Ascending aorta (tissue), 2 donors: ENCODE results near the gene MTA3. TPM values are rescaled to one million over a fixed set of nuclear protein-coding genes. Genes with fewer than 3 reads are reported as not detected.

Experiments used
- DNase-seq, 2 donors: peaks; one replicate each; pipeline ENCODE4 v3.0.0-alpha.2; 2019; ENCODE audit warnings: low spot score in 2 of 2
- H3K27ac ChIP-seq, 2 donors: fragments of 200-600 bp; sonication (generic); one replicate each; pipeline ENCODE4 v1.5.1; 2016 to 2017; ENCODE audit warnings: mild to moderate bottlenecking in 1 of 2
- H3K27me3 ChIP-seq: fragments of 200-600 bp; sonication (generic); one replicate; pipeline ENCODE4 v1.5.1; 2017
- H3K36me3 ChIP-seq, 2 donors: fragments of 200-600 bp; sonication (generic); one replicate each; pipeline ENCODE4 v1.5.1; 2016
- H3K4me1 ChIP-seq, 2 donors: fragments of 200-600 bp; sonication (generic); one replicate each; pipeline ENCODE4 v1.5.1; 2016 to 2017; ENCODE audit warnings: mild to moderate bottlenecking in 1 of 2
- H3K4me3 ChIP-seq, 2 donors: fragments of 200-600 bp; sonication (generic); one replicate each; pipeline ENCODE4 v1.5.1; 2016 to 2017; ENCODE audit warnings: mild to moderate bottlenecking in 1 of 2
- H3K9me3 ChIP-seq, 2 donors: fragments of 200-600 bp; sonication (generic); one replicate each; pipeline ENCODE4 v1.5.1; 2016
- intact Hi-C: fragments of 100-400 bp; cut with DNase I; formaldehyde crosslinking; loops from one replicate; pipeline ENCODE4 v1.15.1; 2023
- total RNA-seq: library from RNA; depleted of rRNA; stranded (reverse); fragments of >200 nt; gene quantifications from one replicate; pipeline ENCODE4 v1.1.0, GENCODE V29; 2016
- TF ChIP-seq, protein P1 (sequence below), 3 experiments: fragments of 200-600 bp in 2 of 3; fragments of 450-650 bp in 1 of 3; sonication (generic) in 2 of 3; IDR thresholded peaks; one replicate each; pipeline ENCODE4 v1.5.1; 2016 to 2019; ENCODE audit warnings: antibody characterized with exemption in 3 of 3, mild to moderate bottlenecking in 1 of 3, moderate library complexity in 1 of 3

The MTA3 gene
- total RNA-seq, result 59.2 TPM

DNA sequence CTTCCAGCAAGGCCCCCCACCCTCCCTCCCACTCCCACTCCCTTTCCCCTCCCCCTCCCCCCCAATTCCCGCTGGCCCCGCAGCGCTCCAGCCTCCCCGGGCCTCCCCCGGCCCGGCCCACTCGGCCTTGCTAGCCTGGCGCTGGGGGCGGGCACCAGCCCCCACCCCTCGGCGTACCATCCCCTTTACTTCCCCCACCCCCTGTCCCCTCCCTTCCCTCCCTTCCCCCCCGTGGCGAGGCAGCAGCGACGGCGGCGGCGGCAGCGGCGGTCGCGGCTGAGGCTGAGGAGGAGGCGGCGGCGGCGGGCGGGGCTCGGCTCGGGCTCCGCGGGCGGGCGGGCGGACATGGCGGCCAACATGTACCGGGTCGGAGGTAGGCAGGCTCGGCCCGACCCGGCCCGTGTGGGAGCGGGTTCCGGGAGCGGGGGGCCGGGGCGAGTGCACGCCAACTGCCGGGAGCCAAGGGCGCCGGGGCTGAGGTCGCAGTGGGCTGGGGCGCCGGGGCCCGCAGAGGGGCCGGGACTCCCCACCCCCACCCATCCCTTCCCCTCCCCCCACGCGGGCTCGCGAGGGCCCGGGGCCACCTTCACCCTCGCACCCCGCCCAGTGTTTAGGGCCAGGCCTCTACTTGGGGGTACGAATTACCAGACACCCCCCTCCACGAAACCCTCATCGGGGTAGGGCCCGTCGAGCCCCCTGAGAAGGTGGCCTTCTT lies at the start of gene MTA3:
TSS of gene MTA3 (plus strand) at position 232 of the 715 bp plus-strand sequence. CDS start at position 346, 114 bp downstream.
- intact Hi-C loops, result loop anchor here (10.0 kb wide), 1 partner anchor 226 kb away; the partner anchor contains the start of gene HAAO
- peaks cover 0 to 5% of the 10 kb centered on the region in 2 donors for H3K4me1 ChIP-seq
- DNase-seq, result peak in 1 of 2 donors; percentile 76
- peak within 1 kb of the TSS; percentile 79 to 99 for H3K4me3 ChIP-seq
- TF ChIP-seq, protein P1, sequence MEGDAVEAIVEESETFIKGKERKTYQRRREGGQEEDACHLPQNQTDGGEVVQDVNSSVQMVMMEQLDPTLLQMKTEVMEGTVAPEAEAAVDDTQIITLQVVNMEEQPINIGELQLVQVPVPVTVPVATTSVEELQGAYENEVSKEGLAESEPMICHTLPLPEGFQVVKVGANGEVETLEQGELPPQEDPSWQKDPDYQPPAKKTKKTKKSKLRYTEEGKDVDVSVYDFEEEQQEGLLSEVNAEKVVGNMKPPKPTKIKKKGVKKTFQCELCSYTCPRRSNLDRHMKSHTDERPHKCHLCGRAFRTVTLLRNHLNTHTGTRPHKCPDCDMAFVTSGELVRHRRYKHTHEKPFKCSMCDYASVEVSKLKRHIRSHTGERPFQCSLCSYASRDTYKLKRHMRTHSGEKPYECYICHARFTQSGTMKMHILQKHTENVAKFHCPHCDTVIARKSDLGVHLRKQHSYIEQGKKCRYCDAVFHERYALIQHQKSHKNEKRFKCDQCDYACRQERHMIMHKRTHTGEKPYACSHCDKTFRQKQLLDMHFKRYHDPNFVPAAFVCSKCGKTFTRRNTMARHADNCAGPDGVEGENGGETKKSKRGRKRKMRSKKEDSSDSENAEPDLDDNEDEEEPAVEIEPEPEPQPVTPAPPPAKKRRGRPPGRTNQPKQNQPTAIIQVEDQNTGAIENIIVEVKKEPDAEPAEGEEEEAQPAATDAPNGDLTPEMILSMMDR (IDR thresholded peaks at IDR 0.05), result no peak
- H3K27ac ChIP-seq, result peak within 1 kb of the TSS; percentile 81 to 94
- H3K27me3 ChIP-seq, result no peaks in the 10 kb centered on the region
- H3K36me3 ChIP-seq, result peaks cover 0 to 2% of the 10 kb centered on the region in 2 donors
- H3K9me3 ChIP-seq, result no peaks in the 10 kb centered on the region

GRCh38 chr2:42519624-42520023 lies 48.8 kb upstream of the MTA3 start:
- Histone ChIP-seq H3K4me3 (no peak overlapping the region), H3K9me3 (no peaks in the 10 kb centered on the region), H3K4me1 (no peaks in the 10 kb centered on the region), H3K36me3 (no peaks in the 10 kb centered on the region), H3K27me3 (no peaks in the 10 kb centered on the region), H3K27ac (no peak overlapping the region)
- intact Hi-C loops, result no loop called here
- no peak for DNase-seq
- TF ChIP-seq, protein P1 (IDR thresholded peaks at IDR 0.05), result no peak

DNA sequence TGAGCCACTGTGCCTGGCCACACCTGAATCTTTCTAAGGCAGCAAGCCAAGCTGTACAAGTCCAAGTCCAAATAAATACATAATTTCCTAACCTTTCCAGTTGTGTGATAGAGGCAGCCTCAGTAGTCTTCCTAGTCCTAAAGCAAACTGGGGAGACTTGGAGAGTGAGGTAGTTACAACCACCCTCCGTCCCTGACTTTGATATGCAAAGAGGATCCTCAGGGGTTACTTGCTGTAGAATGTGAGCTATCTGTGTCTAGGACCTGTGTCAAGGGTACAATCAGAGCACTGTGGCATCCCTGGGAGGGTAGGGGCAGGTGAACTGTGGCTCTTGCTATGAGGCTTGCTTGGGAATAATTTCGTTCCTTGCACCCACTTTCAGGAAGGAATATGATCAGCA lies 46.4 kb upstream of the MTA3 start:
- no peak overlapping the region for H3K27ac ChIP-seq
- H3K4me3 ChIP-seq, result no peak overlapping the region
- H3K4me1 ChIP-seq, result no peaks in the 10 kb centered on the region
- no peaks in the 10 kb centered on the region for H3K27me3 ChIP-seq
- intact Hi-C loops, result no loop called here
- no peaks in the 10 kb centered on the region for H3K36me3 ChIP-seq
- no peak for DNase-seq
- H3K9me3 ChIP-seq, result no peaks in the 10 kb centered on the region
- TF ChIP-seq, protein P1 (IDR thresholded peaks at IDR 0.05), result no peak

- intact Hi-C loops, result no loop called here
- no peaks in the 10 kb centered on the region for H3K36me3 ChIP-seq
- H3K4me1 ChIP-seq, result no peaks in the 10 kb centered on the region
- H3K27me3 ChIP-seq, result no peaks in the 10 kb centered on the region
- H3K4me3 ChIP-seq, result no peak overlapping the region
- H3K9me3 ChIP-seq, result no peaks in the 10 kb centered on the region
- H3K27ac ChIP-seq, result no peak overlapping the region
- DNase-seq, result no peak
- TF ChIP-seq, protein P1 (IDR thresholded peaks at IDR 0.05), result no peak
Observed at GRCh38 chr2:42523341-42523740, 45.1 kb upstream of the MTA3 start.

DNA sequence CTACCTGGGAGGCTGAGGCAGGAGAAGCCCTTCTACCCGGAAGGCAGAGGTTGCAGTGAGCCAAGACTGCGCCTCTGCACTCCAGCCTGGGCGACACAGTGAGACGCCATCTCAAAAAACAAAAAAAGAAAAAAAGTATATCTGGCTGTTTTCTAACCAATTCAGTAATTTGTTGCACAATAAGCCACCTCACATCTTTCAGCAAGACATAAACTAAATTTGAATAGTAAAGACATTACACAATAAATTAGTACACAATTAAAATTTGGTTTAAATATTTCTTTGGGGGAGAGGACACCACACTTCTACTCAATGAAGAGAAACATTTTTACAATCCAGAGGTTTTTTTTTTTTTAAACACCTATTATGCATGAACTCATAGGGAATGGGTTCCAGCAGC lies 36.0 kb upstream of the MTA3 start:
- Histone ChIP-seq H3K27me3 (no peaks in the 10 kb centered on the region), H3K4me3 (no peak overlapping the region), H3K4me1 (no peaks in the 10 kb centered on the region), H3K36me3 (no peaks in the 10 kb centered on the region), H3K27ac (no peak overlapping the region), H3K9me3 (no peaks in the 10 kb centered on the region)
- TF ChIP-seq, protein P1 (IDR thresholded peaks at IDR 0.05), result no peak
- intact Hi-C loops, result no loop called here
- no peak for DNase-seq
